GM21825 (cell line): ENCODE data around the gene SORD.
"Not testable (repeated sequence)": the region's sequence is repeated elsewhere in the genome, so short reads cannot be mapped to it uniquely, and the experiment has no call there.

Source experiments
- ATAC-seq: cut with Tn5 transposase; IDR thresholded peaks from one replicate; pipeline ENCODE4 v1.9.1; 2021; ENCODE audit warnings: mild to moderate bottlenecking, moderate library complexity; ENCODE audit not compliant: unreplicated experiment

SORD gene

DNA sequence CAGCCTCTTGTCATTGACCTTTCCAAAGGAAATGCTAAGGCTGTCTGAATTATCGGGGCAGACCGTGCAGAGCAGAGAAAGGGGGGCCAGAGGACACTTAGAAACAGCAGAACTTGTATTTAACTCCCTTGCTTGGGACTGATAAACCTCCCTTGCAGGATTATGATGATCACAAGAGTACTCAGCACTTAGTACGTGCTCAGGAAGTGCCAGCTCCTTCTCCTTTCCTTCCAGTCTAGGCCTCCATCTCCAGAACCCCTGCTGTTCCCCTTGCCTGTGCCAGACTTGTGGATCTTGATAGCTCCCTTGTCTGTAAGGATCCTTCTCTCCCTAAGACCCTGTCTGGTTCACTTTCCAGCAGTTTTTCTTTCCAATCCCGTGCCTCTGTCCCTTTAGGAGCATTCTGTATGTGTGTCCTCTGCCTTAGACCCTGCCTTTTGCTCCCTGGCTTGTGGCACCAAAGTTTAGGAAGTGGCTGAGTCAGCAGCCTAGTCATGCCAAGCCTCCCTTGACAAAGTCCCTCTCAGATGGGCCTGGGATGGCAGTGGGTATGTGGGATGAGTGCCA lies 747 bp downstream of the SORD start:
- no peak for ATAC-seq

DNA sequence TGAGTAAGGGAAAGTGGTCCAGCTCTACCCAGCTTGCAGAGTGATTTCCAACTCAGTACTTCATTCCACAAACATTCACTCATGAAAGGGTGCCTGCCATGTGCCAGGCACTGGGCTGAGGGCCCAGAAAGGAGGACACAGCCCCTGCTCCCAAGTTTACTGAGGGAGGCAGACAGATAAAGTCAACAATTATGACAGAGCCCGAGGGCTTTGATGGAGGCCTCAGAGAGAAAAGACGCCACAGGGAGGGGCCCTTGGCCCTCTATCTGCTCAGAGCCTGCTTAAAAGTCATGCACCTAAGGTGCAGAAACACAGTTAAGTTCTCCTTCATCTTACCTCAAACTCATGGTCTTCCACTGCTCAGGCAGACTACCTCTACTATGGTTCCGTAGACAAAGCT lies 1.7 kb downstream of the SORD start:
- not testable (repeated sequence) for ATAC-seq

DNA sequence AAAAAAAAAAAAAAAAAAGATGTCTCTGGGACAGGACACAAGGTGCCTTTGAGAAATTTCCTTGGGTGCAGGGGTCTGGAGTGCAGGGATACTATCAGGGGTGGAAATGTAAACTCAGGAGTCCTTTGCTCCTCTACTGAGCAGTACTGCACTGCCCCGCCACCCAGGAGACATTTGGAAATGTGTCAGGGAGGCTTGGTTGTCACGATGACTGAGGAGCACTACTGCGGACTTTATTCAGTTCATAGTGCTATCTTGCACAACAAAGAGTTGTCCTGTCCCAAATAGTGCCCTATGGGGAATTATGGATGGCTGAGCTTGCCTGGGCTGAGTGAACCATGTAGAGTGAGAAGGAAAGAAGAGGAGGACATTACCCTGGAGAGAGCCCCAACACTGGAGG lies 2.6 kb downstream of the SORD start:
- not testable (repeated sequence) for ATAC-seq

DNA sequence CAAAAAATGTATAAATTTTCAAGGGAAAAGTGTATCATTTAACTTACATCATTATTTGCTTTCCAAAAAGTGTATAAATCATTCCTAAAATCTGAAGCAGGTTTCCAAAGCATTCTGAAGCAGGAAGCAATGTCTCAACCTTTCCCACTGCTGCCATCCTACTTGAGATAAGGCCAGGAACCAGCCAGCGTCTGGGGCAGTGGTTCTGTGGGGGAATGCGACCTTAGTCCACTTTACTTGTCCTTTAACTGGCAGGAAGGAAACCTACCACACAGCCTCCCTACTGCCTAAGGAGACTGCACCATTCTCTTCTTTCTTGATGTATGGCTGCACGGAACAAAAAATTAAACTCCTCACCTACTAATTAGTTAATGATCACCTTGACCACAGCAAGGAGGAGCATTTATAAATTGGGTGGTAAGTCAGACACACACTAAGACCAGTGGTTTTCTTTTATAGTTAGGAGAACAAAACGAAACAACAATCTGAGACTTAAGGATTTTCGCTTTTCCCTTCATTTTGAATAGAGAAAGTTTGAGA lies 3.7 kb downstream of the SORD start:
- ATAC-seq: no peak

DNA sequence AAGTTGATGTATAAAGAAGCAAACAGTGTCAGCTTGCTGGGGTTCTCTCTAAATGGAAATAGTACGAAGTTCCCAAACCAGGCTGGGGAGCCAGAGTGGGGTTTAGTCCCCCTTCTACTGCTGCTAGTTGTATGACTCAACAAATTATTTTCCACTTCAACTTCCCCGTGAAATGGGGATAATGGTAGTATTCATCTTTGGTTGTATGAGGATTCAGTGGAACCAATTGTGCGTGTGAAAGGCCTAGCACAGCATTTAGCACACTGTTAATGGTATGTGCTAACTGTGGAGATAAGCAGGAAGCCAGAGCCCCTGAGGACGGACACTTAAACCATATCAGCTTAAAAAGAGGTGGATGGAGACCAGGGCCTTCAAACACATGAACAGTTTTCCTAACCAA lies 4.2 kb downstream of the SORD start:
- ATAC-seq: no peak

DNA sequence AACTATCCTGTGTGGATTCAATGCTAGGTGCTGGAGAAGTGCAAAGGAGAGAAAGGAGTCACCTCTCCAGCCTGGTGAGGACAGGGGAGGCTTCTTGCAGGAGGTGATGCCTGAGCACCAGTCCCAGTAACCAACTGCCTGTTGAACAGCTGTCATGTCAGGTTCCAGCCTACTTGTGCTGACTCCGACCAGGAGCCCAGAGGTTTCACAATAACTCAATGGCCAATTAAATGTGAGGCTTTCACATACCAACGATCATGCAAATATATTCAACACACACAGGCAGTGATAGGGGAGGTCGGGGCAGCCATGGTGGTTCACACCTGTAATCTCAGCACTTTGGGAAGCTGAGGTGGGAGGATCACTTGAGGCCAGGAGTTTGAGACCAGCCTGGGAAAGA lies 7.7 kb downstream of the SORD start:
- no peak for ATAC-seq

DNA sequence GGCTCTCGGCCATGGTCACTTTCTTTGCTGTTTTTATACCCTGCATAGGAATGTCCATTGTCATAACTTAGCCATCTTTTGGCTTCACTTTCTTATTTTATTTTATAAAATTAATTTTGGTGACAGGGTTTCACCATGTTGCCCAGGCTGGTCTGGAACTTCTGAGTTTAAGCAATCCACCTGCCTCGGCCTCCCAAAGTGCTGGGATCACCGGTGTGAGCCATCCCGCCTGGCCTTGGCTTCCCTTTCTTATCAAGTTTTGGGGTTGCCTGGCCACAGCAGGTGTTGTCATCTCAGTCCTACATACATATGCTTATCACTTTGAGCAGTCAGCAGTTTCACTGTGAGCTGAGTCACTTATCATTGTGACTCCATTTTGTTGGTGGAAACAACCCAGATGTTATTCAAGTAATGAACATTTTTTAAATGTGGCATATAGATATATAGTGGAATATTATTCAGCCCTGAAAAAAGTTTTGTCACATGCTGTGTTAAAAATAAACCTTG lies 8.6 kb downstream of the SORD start:
- not testable (repeated sequence) for ATAC-seq

DNA sequence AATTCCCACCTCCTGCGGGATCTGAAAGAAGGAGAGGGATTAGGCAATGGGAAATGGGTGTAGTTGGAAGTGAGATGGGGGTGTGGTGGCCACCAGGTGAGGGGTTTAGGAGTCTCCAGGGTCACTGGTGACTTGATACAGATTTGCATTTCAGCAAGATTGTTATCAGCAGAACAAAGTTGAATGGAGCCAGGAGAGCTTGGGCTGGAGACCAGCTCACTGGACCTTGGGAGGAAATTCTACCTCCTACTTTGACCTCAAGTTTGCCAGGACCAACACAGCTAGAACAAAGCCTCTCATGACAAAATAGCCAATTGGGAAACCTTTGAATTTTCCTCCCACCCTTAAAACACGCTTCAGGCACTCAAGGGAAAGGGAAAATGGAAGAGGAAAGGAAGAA lies 9.5 kb downstream of the SORD start:
- not testable (repeated sequence) for ATAC-seq

DNA sequence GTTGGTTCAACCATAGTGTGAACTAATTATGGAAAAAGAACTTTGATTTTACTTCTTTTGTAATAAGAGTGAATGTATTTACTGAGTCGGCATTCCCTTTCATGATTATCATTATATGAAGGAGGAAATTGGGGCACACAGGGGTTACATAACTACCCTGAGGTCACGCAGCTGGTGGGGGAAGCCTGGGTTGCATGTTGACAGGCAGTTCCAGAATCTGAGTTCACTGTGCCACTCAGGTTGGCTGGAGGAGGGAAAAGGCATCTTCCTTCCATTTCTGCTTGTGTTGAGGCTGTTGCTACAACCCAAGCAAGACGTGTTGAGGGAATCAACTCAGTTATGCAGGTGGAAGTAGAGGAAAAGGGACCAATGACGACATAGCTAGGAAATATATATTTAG lies 11.1 kb downstream of the SORD start:
- not testable (repeated sequence) for ATAC-seq

DNA sequence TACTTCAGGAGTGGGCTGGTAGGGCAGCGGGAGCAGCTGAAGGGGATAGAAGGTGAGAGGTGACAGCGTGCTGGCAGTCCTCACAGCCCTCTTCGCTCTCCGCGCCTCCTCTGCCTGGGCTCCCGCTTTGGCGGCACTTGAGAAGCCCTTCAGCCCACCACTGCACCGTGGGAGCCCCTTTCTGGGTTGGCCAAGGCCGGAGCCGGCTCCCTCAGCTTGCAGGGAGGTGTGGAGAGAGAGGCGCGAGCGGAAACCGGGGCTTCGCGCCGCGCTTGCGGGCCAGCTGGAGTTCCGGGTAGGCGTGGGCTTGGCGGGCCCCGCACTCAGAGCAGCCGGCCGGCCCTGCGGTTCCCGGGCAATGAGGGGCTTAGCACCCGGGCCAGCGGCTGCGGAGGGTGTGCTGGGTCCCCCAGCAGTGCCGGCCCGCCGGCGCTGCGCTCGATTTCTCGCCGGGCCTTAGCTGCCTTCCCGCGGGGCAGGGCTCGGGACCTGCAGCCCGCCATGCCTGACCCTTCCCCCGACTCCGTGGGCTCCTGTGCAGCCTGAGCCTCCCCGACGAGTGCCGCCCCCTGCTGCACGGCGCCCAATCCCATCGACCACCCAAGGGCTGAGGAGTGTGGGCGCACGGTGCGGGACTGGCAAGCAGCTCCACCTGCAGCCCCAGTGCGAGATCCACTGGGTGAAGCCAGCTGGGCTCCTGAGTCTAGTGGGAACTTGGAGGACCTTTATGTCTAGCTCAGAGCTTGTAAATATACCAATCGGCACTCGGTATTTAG lies 11.8 kb downstream of the SORD start:
- not testable (repeated sequence) for ATAC-seq

DNA sequence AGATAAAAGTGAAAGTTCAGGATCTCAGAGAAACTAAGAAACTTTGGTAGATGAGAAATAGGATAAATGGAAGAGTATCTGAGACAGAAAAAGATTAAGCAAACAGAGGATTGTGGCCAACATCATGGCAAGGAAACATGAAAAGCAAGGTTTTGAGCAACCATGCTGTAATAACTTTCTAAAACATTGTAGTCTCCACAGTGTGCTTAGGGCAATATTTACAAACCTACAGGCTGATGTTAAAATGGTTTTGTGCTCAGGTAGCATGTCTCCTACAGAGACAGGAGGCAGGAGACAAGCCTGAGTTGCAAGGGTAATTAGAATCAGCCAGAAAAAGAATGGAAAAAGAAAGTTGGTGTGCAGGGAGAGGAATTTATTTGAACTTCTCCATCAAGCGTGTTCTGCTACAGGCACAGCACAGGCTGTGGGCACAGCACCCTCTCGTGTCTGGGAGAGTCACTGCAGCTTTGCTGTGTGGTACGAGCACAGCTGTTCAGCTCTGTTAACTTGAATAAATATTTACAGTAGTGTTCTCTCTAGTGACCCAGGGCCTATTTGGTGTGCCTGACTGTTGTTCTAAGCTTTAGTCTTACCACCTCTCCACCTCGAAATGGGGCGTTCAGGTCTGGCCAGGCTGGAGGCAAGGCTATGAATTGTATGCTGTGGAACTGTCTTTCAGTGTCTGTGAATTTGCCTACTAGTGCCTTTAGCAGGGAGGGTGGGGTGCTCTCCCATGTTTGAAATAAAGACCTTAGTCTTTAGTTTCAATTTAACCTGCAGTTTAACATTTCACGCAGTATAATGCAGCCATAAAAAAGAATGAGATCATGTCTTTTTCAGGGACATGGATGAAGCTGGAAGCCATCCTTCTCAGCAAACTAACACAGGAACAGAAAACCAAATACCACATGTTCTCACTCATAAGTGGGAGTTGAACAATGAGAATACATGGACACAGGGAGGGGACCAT lies 14.1 kb downstream of the SORD start:
- peak; percentile 75 for ATAC-seq

DNA sequence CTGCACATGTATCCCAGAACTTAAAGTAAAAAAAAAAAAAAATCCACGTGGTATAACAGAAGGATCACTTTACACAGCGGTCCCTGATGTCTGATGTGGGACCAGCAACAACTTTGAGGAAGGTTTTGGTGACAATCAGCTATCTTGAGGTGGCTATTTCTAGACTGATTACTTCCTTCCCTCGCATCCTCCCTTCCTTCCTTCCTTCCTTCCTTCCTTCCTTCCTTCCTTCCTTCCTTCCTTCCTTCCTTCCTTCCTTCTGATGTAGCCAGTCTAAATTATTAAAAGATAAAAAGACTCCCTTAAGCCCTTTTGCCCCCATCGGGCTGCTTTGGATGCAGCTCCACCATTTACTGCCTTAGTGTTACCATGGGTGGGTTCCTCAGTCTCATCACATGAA lies 14.9 kb downstream of the SORD start:
- ATAC-seq: no peak

DNA sequence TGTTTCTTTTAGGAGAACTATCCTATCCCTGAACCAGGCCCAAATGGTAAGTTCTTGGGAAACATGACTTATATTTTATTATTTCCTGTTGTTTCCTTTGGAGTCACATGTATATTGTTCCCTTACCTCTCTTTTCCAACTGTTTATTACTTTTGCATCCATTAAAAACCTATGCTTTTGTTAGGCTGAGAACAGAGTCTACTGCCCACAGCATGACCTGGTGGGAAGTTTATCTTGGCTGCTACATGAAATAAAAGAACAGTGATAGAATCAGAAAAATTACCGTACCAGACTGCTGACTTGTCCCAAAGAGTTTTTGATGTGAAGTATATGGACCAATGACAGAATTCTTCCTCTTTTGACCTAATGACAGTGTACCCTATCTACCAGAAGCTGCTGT lies 17.4 kb downstream of the SORD start:
- ATAC-seq: not testable (repeated sequence)

DNA sequence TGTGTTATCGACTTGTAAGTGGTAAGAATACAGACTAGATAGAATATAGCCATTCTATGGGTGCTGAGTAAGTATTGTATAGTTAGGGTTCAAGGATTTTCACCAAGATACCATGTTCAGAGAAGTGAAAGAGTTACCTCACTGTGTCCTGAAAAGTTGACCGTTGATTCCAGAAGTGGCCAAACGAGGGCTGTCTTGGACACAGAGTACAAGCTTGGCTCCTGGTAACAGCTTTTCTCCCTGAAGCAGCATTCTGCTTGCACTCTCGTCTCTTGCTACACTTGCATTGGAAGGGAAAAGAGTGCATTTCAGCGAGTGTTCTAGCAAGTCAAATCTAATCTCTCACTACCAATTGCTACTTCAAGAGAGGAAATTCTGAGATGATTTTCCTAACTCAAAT lies 18.5 kb downstream of the SORD start:
- not testable (repeated sequence) for ATAC-seq

DNA sequence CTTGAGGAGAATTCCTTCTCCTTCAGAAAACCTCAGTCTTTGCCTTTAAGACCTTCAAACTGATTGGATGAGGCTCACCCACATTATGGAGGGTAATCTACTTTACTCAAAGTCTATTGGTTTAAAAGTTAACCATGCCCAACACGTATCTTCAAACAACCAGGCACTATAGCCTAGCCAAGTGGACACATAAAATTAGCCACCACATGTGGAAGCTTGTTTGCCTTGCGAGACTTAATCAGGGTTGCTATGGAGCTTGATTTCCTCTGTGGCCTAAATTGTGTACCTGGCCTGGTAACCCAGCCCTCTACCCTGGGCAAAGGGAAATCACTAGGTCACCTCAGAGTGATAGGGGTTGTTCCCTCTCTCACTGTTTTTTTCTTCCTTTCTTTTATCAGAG lies 19.9 kb downstream of the SORD start:
- not testable (repeated sequence) for ATAC-seq

DNA sequence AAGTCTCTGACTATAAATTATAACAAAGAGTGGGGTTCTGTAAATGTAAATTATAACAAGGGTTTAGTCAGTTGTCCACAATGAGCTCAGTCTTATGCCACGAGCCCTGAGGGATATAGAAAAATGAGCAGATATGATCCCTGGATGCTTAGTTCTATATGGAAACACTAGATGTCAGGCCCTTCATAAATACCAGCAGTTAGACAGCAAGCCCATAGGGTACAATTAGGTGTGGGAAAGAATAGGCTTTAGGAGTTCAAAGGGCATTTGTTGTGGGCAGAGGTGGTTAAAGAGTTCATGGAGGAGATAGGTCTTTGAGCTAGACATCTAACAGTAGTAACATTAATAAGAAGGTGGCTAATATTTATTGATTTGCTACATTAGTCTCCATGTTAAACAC lies 21.3 kb downstream of the SORD start:
- ATAC-seq: not testable (repeated sequence)

DNA sequence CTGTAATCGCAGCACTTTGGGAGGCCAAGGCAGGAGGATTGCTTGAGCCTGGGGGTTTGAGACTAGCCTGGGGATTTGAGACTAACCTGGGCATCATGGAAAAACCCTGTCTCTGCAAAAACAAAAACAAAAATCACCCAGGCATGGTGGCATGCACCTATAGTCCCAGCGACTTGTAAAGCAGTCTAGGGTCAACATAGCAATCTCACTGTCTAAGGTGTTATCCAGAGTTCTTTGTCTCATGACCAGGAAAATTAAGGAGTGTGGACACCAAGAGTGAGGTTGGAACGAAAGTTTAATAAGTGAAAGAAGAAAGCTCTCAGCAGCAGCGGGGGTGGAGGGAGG lies 25.4 kb downstream of the SORD start:
- ATAC-seq: not testable (repeated sequence)

DNA sequence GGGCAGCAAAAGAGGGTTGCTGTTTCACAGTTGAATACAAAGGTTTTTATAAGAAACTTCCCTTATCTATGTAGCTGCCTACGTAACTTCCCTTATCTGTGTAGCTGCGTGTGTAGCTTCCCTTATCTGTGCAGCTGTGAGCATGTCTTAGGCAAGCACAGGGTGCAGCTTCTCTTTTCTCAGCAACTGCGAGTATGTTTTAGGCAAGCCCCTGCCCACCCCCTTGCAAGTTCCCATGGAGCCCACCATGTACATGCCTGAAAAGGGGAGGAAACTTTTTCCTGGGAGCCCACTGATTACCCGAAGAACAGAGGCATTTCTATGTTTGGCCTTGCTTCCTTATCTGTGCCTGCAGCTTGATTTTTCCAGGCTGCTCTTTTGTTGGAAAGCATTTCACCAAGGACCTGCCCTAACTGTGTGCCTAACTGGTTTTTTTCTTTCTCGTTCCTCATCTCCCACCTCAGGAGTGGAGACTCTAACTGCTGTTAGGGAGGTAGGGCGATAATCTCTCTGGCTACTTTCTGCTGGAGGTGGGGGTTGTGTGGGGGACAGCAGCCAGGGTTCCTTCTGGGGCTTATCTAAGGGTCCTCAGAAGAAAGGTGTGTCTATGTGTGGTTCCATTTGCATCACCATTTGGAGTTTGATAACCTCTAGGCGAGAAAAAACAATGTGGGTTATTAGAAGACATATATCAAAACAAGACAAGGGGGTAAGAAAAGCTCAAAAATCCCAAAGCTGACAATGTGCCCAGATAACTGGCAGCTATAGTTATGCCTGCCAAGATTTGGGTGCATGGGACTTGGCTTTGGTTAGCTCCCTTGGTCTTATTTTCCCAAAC lies 26.0 kb downstream of the SORD start:
- ATAC-seq: no peak

DNA sequence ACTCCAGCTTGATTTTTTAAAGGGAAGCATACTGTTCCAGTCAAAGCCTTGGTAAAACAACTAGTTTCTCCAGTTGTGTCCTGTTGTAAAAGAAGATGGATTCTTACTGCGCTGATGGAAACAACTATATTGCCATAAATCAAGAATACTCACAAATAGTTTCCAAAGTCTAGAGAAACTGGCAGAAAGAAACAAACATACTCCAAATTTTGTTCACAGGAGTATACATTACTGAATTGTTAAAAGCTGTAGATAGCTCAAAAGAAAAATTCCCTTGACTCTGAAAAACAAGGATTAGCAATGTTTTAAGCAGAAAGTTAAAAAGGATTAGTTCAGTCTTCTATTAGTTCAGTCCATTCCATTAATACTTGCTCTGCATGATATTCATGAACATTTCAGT lies 27.6 kb downstream of the SORD start:
- ATAC-seq: no peak

DNA sequence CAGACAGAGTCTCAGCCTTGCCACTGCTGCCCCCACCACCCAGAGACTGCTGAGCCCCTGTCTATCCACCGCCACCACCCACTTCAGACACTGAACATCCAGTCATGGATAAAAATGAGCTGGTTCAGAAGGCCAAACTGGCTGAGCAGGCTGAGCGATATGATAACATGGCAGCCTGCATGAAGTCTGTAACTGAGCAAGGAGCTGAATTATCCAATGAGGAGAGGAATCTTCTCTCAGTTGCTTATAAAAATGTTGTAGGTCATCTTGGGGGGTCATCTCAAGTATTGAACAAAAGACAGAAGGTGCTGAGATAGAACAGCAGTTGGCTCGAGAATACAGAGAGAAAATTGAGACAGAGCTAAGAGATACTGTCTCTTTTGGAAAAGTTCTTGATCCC lies 29.7 kb downstream of the SORD start:
- not testable (repeated sequence) for ATAC-seq
